HS-27A (cell line): ENCODE results near the gene CELF1.

Source experiments
- DNase-seq: peaks from one replicate; pipeline ENCODE4 v3.0.0-alpha.2; 2012; ENCODE audit warnings: low read depth, missing footprints

The CELF1 gene

GRCh38 chr11:47485107-47485506, 67.8 kb downstream of the CELF1 start:
- DNase-seq, result no peak

GRCh38 chr11:47483457-47483856, 69.5 kb downstream of the CELF1 start:
- no peak for DNase-seq

DNA sequence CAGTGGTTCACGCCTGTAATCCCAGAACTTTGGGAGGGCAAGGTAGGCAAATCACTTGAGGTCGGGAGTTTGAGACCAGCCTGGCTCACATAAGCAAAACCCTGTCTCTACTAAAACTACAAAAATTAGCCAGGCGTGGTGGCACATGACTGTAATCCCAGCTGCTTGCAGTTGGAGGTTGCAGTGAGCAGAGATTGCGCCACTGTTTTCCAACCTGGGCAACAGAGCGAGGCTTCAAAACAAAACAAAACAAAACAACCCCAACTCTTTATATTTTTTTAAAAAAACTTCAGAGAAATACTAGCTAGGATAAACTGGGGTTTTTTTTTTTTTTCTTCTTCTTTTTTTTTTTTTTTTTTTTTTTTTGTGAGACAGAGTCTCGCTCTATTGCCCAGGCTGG, 72.2 kb downstream of the CELF1 start:
- DNase-seq, result no peak

DNA sequence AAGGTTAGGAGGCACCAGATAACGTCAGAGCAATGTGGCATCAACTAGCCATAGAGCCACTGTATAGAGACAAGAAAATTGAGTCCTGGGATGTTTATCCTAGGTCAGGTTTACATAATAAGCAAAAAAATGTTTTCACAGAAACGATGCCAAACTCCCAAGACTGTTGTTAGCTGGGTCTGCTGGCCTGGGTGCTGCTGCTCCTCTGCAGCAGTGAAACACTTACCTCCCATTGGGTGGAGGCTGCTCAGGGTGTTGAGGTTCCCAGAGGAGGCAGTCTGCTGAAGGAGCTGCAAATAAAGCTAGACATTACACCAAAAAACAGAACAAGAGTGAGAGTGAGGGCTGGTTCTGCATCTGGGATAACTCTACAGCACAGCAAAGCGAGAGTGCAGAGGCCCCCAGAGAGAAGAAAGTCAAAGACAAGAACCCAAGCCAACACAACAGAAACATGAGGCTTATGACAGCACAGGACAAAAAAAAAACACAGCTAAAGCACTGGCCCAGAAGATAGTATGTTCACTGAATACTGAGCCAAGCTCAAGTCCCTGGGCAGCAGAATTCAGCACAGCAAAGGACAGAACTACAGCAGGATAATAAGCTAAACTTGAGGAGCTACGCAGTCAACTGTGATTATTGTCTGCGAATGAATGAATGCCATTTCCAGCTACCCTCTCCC, 74.1 kb downstream of the CELF1 start:
- DNase-seq, result no peak

DNA sequence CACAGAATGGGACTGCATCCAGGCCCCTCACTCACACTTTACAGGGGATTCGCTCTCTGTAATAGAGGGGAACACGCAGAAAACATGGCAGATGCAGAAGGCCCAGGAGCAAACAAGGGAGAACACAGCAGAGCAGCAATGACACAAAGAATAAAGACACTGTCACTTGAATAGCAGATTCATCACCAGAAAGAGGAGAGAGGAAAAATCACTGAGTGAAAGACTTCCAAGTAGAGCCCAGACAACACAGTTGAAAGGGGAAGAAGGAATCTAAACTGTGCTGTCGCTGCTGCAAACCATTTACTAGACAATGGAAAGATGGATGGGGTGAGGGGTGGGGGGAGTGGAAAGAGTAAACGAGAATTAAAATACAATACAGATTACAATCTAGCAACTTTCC, 75.2 kb downstream of the CELF1 start:
- no peak for DNase-seq

GRCh38 chr11:47477323-47477722, 75.6 kb downstream of the CELF1 start:
- no peak for DNase-seq

- no peak for DNase-seq
These were observed 82.3 kb downstream of the CELF1 start for GRCh38 chr11:47470671-47471070.

GRCh38 chr11:47469361-47470179, 83.4 kb downstream of the CELF1 start:
- DNase-seq, result no peak

DNA sequence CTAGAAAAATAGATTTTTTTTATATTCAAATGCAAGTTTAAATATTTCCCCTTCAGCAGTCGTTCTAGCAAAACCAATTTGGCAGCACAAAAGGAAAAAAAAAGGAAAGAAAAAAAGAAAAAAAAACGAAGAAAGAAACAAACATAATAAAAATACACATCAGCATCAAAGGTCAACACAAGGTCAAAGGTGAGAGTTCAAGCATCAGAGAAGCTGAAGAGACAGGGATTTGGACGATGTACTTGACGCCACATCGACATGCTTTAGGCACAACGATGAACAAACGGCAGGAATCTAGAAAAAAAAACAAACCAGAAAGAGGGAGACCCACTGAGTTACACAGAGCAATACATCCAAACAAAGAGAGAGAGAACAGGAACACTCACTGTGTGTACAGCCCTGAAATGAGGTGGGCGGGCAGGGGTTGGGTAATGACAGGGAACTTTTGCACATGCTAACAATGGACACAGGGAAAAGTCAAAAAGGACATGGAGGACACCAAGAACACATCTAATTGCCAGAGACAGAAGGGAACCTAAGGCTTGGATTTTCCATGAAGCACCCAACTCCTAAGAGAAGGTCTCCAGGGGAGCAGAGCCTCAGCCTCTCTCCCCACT, 84.2 kb downstream of the CELF1 start:
- DNase-seq, result no peak

GRCh38 chr11:47467357-47467756, 85.6 kb downstream of the CELF1 start:
- DNase-seq, result no peak

- DNase-seq, result no peak
These were observed 86.2 kb downstream of the CELF1 start for GRCh38 chr11:47466701-47467250.

- no peak for DNase-seq
These were observed 86.7 kb downstream of the CELF1 start for GRCh38 chr11:47466201-47466600.

DNA sequence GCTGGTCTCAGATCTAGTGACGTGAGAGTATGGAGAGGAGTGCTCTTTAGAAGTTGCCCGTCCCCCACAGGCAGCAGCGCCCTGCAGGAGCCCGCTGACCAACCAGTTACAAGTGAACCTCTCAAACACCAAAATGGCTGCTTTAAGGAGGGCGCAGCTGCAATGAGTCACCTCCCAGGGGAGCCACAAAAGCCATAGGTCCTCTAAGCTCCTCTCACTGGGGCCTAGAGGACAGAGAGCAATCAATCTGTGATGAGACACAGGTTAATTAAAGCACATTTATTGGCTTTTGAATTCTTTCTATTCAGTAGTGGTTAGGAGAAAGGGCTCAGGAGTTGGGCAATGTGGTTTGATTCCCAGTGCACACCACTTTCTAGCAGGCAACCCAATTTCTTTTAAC, 88.4 kb downstream of the CELF1 start:
- no peak for DNase-seq

DNA sequence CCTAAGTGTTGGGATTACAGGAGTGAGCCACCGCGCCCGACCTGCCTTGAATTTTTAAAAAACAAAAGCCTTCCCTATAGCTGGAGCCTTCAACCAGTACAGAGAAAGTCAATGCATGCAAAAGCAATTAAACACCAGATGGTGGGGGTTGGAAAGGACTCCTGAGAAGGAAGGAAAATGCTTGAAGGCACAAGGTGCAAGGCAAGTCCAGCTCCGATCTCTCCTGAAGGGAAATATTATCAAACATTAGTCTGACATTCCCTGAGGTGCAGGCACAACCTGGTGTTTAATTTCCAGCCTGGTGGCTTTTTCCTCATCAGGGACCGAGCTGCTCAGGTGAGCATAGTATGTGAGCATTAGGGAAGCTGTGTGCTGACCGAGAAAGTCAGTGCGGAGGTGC, 91.1 kb downstream of the CELF1 start:
- DNase-seq, result no peak

DNA sequence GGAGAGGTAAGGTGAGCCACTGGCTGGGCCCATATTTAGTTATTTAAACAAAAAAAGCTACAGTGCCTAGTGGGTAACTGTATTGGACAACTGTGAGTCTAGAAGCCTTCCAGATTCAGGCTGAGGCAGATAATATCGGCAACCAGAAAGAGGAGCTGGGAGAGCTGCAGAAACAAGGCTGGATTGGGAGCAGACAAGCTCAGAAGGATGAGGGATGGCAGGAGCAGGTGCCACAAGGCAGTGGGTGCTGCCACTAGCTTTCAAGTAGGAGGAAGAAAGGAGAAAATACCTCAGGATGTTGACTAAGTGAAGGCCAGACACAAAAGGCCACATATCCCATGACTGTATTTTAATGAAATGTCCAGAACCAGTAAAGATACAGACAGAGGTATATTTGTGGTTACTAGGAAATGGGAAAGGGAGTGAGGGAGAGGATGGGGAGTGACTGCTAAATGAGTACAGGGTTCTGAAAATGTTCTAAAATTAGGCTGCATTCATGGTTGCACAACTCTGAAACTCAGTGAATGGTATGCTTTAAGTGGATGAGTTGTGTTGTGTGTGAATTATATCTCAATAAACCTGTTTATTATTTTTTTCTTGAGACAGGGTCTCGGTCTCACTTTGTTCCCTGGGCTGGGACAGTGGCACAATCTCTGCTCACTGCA, 92.2 kb downstream of the CELF1 start:
- no peak for DNase-seq

DNA sequence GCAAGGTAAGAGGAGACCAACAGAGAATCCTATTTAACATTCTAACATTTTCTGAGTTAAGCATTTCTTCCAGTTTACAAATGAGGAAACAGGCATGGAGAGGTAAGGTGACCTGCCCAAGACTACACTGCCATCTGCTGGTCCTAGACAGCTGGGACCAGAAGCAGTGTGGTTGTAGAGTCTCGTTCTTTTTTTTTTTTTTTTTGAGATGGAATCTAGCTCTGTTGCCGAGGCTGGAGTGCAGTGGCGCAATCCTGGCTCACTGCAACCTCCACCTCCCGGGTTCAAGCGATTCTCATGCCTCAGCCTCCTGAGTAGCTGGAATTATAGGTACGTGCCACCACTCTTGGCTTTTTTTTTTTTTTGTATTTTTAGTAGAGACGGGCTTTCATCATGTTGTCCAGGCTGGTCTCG, 98.7 kb downstream of the CELF1 start:
- DNase-seq, result peak; percentile 43

GRCh38 chr11:47453365-47453764, 99.6 kb downstream of the CELF1 start:
- DNase-seq, result no peak

- DNase-seq, result no peak
These were observed 100.9 kb downstream of the CELF1 start for GRCh38 chr11:47451990-47452389.

GRCh38 chr11:47451436-47451835, 101.5 kb downstream of the CELF1 start:
- DNase-seq, result no peak

DNA sequence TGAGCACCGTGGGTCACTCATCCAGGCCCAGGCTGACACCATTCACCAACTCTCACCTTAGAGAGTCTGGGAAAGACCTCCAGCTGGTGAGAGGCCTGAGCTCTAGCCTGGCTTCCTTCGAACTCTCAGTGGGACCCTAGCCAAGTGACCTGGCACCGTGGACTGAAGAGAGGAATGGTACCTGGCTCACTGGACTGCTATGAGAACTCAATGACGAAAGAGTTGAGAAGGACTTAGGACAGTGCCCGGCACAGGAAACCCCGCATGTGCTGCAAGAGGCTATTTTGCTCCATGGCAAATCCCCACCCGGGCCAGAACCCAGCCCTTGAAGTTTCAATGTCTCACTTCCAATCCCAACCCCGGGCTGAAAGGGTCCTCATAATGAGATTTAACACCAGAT, 103.4 kb downstream of the CELF1 start:
- DNase-seq, result no peak

DNA sequence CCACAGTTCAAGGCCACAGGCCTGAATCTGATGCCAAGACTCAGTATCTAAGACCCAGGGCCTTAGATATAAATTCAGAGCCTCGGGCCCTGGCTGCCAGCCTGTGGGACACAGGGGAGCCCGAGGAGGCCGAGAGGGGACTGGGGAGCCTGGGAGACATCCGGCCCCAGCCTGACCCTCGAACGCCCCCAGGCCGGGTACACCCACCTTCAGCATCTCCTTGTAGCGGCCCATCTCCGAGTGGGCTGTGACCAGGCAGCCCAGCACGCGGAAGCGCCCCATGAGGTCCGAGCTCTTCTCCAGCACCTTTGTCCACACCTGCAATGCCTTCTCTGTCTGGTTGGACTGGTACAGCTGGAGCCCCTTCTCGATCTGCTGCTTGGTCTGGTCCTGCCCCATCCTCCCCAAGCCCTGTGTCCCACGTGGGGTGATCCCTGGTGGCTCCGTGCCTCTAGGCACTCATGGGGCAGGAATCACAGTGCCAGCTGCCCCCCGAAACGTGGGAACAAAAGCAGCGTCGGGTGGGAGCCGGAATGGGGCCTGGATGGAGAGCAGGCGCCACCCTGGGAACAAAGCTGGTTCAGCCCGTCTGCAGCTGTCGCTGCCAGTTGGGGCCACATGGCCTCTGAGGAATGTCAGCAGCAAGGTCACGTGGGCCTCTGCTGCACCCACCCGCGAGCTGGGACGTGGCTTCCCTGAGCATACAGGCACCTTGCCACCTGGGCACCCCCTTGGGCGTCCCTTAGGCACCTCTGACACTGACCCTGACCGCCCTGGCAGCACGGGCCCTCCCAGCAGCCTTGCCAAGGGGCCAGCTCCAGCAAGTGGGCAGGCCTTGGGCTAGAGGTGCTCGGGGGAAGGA, 104.1 kb downstream of the CELF1 start, which contains the start of gene RAPSN:
TSS of gene RAPSN (minus strand) at position 571 of the 862 bp plus-strand sequence. CDS start at position 399, 172 bp downstream.
- no peak for DNase-seq
